ENCODE measurements around the gene BCL2L12. TPM values are rescaled to one million over a fixed set of nuclear protein-coding genes. Genes with fewer than 3 reads are reported as not detected.

BCL2L12 gene
- total RNA-seq, 4 donors from 2014 or later = 4.4 to 12.9 (median 5.8) TPM

GRCh38 chr19:49676784-49677230 lies 11.1 kb downstream of the BCL2L12 start:
- H3K4me3 ChIP-seq = peak overlapping the region; percentile 82 to 100 (median 92)
- H3K27me3 ChIP-seq = no peaks in the 10 kb centered on the region
- peak; percentile 98 for DNase-seq
- WGBS, 2 donors = 0% methylated on average over 7 to 15 of the region's 34 CpGs
- no peaks in the 10 kb centered on the region for H3K9me3 ChIP-seq
- TF ChIP-seq POLR2A (IDR thresholded peaks at IDR 0.05) (no peak), CTCF (IDR thresholded peaks at IDR 0.05) (peak in 1 of 6 experiments; percentile 15)
- peaks cover 29 to 64% (median 40%) of the 10 kb centered on the region in 3 donors for H3K4me1 ChIP-seq
- H3K27ac ChIP-seq = peak overlapping the region; percentile 92 to 97 (median 96)
- intact Hi-C loops (cut with DNase I) = loop anchor here (10.0 kb wide), 1 partner anchor 102 kb away; no protein-coding TSS in a partner anchor
- H3K36me3 ChIP-seq = peaks cover 4 to 11% (median 6%) of the 10 kb centered on the region in 3 donors

GRCh38 chr19:49677231-49677900 lies 11.6 kb downstream of the BCL2L12 start, which contains the start of gene PRMT1:
PRMT1 (plus strand) TSS chr19:49677271; CDS start chr19:49677281, 10 bp downstream.
- no peaks in the 10 kb centered on the region for H3K27me3 ChIP-seq
- no peak for DNase-seq
- peaks cover 29 to 60% (median 37%) of the 10 kb centered on the region in 3 donors for H3K4me1 ChIP-seq
- H3K9me3 ChIP-seq = no peaks in the 10 kb centered on the region
- 0% methylated on average over 5 to 7 of the region's 57 CpGs for WGBS, 2 donors
- intact Hi-C loops (cut with DNase I) = loop anchor here (10.0 kb wide), 1 partner anchor 103 kb away; no protein-coding TSS in a partner anchor
- peak in 3 of 4 donors; percentile 52 to 89 (median 87) for TF ChIP-seq POLR2A (IDR thresholded peaks at IDR 0.05)
- no peak for TF ChIP-seq CTCF (IDR thresholded peaks at IDR 0.05)
- peak within 1 kb of the TSS; percentile 82 to 100 (median 92) for H3K4me3 ChIP-seq
- H3K27ac ChIP-seq = peak within 1 kb of the TSS; percentile 92 to 97 (median 96)
- peaks cover 9 to 17% (median 11%) of the 10 kb centered on the region in 3 donors for H3K36me3 ChIP-seq

GRCh38 chr19:49677901-49678674 lies 12.4 kb downstream of the BCL2L12 start:
- DNase-seq = no peak
- H3K9me3 ChIP-seq = no peaks in the 10 kb centered on the region
- H3K27me3 ChIP-seq = no peaks in the 10 kb centered on the region
- 2% methylated on average over 7 to 8 of the region's 21 CpGs for WGBS, 2 donors
- peaks cover 29 to 57% (median 37%) of the 10 kb centered on the region in 3 donors for H3K4me1 ChIP-seq
- TF ChIP-seq POLR2A (IDR thresholded peaks at IDR 0.05) (no peak), CTCF (IDR thresholded peaks at IDR 0.05) (peak; percentile 43 to 74 (median 64))
- intact Hi-C loops (cut with DNase I) = loop anchor here (10.0 kb wide), 1 partner anchor 103 kb away; no protein-coding TSS in a partner anchor
- peaks cover 11 to 24% (median 16%) of the 10 kb centered on the region in 3 donors for H3K36me3 ChIP-seq
- H3K4me3 ChIP-seq = peak overlapping the region; percentile 82 to 100 (median 92)
- peak overlapping the region; percentile 92 to 97 (median 96) for H3K27ac ChIP-seq

GRCh38 chr19:49678985-49679770 lies 13.4 kb downstream of the BCL2L12 start:
- peaks cover 16 to 35% (median 24%) of the 10 kb centered on the region in 3 donors for H3K36me3 ChIP-seq
- intact Hi-C loops (cut with DNase I) = loop anchor here (10.0 kb wide), 1 partner anchor 104 kb away; no protein-coding TSS in a partner anchor
- WGBS, 2 donors = 36 to 44% methylated on average over 7 to 11 of the region's 12 CpGs
- H3K4me1 ChIP-seq = peaks cover 29 to 57% (median 37%) of the 10 kb centered on the region in 3 donors
- no peak for TF ChIP-seq POLR2A (IDR thresholded peaks at IDR 0.05)
- no peak for TF ChIP-seq CTCF (IDR thresholded peaks at IDR 0.05)
- H3K27me3 ChIP-seq = no peaks in the 10 kb centered on the region
- no peaks in the 10 kb centered on the region for H3K9me3 ChIP-seq
- DNase-seq = no peak
- H3K4me3 ChIP-seq = peak overlapping the region in 1 of 4 donors; percentile 0
- peak overlapping the region in 3 of 4 donors; percentile 69 to 97 (median 97) for H3K27ac ChIP-seq

Data from esophagus squamous epithelium (tissue), 5 donors.